B cell (primary cell): ENCODE results near the gene DHX35.

Experiments
- CTCF ChIP-seq: fragments of 200-600 bp; IDR thresholded peaks from one replicate; pipeline ENCODE4 v1.8.0; 2022; ENCODE audit warnings: antibody characterized with exemption, mild to moderate bottlenecking
- EZH2 ChIP-seq: IDR thresholded peaks from 2 replicates; pipeline ENCODE4 v1.6.1; 2012; ENCODE audit warnings: borderline replicate concordance, low read depth, mild to moderate bottlenecking, moderate library complexity, low read length; ENCODE audit not compliant: insufficient read depth, poor library complexity, severe bottlenecking

GRCh38 chr20:39016506-39016905, 54.4 kb downstream of the DHX35 start:
- TF ChIP-seq CTCF, result no peak
- no peak for TF ChIP-seq EZH2
